NT2/D1 (cell line): ENCODE results near the gene TUBGCP2.

Source experiments
- YY1 ChIP-seq: IDR thresholded peaks from 2 replicates; pipeline ENCODE4 v1.6.1; 2011; ENCODE audit not compliant: insufficient read length, insufficient read depth
- ZNF274 ChIP-seq: IDR thresholded peaks from 2 replicates; pipeline ENCODE4 v1.6.1; 2011; ENCODE audit warnings: mild to moderate bottlenecking, low read depth, low read length

DNA sequence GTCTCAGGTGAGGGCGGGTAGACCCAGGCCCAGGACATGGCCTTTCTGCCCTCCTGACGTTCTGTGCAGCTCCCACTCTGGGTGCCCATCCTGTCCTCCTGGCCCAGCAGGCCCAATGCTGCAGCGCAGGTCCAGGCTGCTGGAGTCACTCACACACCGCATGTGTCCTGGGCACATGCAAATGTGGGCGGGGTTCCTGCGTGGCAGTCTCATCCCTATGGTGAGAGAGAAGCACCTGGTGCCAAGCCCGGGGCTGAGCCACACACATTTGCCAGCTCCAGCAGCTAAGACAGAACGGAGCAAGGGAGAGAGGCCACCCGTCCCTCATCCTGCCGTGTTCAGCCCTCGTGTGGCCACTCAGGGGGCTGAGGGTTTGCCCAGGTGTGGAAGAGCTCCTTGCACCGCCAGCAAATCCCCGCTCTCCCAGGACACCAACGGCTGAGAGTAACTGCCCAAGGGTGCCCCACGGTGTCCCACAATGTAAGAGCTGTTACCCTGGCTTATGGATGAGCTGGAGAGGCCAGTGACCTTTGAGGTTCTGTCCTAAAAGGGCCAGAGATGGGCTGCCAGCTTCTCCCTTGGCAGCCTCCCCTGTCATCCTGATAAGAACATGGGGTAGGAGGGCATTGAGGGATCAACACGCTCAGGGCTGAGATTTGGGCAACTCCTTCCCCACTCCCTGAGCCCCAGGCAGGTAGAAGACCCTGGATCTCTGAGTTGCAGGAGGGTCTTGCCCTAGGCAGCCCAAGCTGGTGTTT is 44.7 kb upstream of the TUBGCP2 start:
- TF ChIP-seq ZNF274 (no peak), YY1 (no peak)
